ENCODE measurements around the gene RINL. TPM values are rescaled to one million over a fixed set of nuclear protein-coding genes. Genes with fewer than 3 reads are reported as not detected.

RINL gene
- total RNA-seq: 3.3 TPM
- 6.7 TPM for polyA plus RNA-seq

- Histone ChIP-seq H3K4me1 (ENCODE audit: insufficient read depth) (no peaks in the 10 kb centered on the region), H3K36me3 (ENCODE audit: insufficient read depth) (peaks cover 5% of the 10 kb centered on the region), H3K27ac (ENCODE audit: low read depth) (peak within 1 kb of the TSS; percentile 66), H3K4me3 (ENCODE audit: low read depth, low read length) (no peak within 1 kb of the TSS)
- DNase-seq (ENCODE audit: extremely low spot score): no peak
- WGBS: 50% methylated on average over 11 of the region's 11 CpGs
These were observed at the start of gene RINL for GRCh38 chr19:38877781-38878574. Gene RINL, minus strand, starts transcription at chr19:38878275. Its CDS starts 1,533 bp downstream, at chr19:38876742.

- Histone ChIP-seq H3K36me3 (ENCODE audit: insufficient read depth) (no peaks in the 10 kb centered on the region), H3K4me1 (ENCODE audit: insufficient read depth) (no peaks in the 10 kb centered on the region), H3K27ac (ENCODE audit: low read depth) (no peak overlapping the region), H3K4me3 (ENCODE audit: low read depth, low read length) (no peak overlapping the region)
- no peak for DNase-seq (ENCODE audit: extremely low spot score)
- 96% methylated on average over 7 of the region's 7 CpGs for WGBS
These were observed 46.3 kb upstream of the RINL start for GRCh38 chr19:38924388-38924787.

- H3K27ac ChIP-seq (ENCODE audit: low read depth): no peak overlapping the region
- 96% methylated on average over 5 of the region's 5 CpGs for WGBS
- H3K4me1 ChIP-seq (ENCODE audit: insufficient read depth): no peaks in the 10 kb centered on the region
- H3K36me3 ChIP-seq (ENCODE audit: insufficient read depth): no peaks in the 10 kb centered on the region
- H3K4me3 ChIP-seq (ENCODE audit: low read depth, low read length): no peak overlapping the region
- no peak for DNase-seq (ENCODE audit: extremely low spot score)
These were observed 44.4 kb upstream of the RINL start for GRCh38 chr19:38922482-38922881.

- Histone ChIP-seq H3K36me3 (ENCODE audit: insufficient read depth) (no peaks in the 10 kb centered on the region), H3K4me1 (ENCODE audit: insufficient read depth) (no peaks in the 10 kb centered on the region), H3K27ac (ENCODE audit: low read depth) (no peak overlapping the region), H3K4me3 (ENCODE audit: low read depth, low read length) (no peak overlapping the region)
- DNase-seq (ENCODE audit: extremely low spot score): no peak
- WGBS: 93% methylated on average over 20 of the region's 20 CpGs
These were observed 43.6 kb upstream of the RINL start for GRCh38 chr19:38921420-38922274.

GRCh38 chr19:38920602-38921419 is 42.7 kb upstream of the RINL start:
- WGBS: 72% methylated on average over 14 of the region's 14 CpGs

GRCh38 chr19:38919837-38920601 is 41.9 kb upstream of the RINL start:
- 57% methylated on average over 21 of the region's 21 CpGs for WGBS
- no peaks in the 10 kb centered on the region for H3K36me3 ChIP-seq (ENCODE audit: insufficient read depth)
- H3K27ac ChIP-seq (ENCODE audit: low read depth): no peak overlapping the region
- H3K4me1 ChIP-seq (ENCODE audit: insufficient read depth): no peaks in the 10 kb centered on the region
- no peak overlapping the region for H3K4me3 ChIP-seq (ENCODE audit: low read depth, low read length)
- no peak for DNase-seq (ENCODE audit: extremely low spot score)

More at GRCh38 chr19:38920602-38921419, 42.7 kb upstream of the RINL start:
- no peaks in the 10 kb centered on the region for H3K4me1 ChIP-seq (ENCODE audit: insufficient read depth)
- H3K36me3 ChIP-seq (ENCODE audit: insufficient read depth): no peaks in the 10 kb centered on the region
- H3K4me3 ChIP-seq (ENCODE audit: low read depth, low read length): no peak overlapping the region
- no peak overlapping the region for H3K27ac ChIP-seq (ENCODE audit: low read depth)
- DNase-seq (ENCODE audit: extremely low spot score): no peak

- Histone ChIP-seq H3K36me3 (ENCODE audit: insufficient read depth) (no peaks in the 10 kb centered on the region), H3K4me3 (ENCODE audit: low read depth, low read length) (no peak overlapping the region), H3K4me1 (ENCODE audit: insufficient read depth) (no peaks in the 10 kb centered on the region), H3K27ac (ENCODE audit: low read depth) (no peak overlapping the region)
- DNase-seq (ENCODE audit: extremely low spot score): no peak
- 87% methylated on average over 10 of the region's 10 CpGs for WGBS
These were observed 40.5 kb upstream of the RINL start for GRCh38 chr19:38918526-38918925.

GRCh38 chr19:38917921-38918491 is 39.9 kb upstream of the RINL start:
- no peaks in the 10 kb centered on the region for H3K4me1 ChIP-seq (ENCODE audit: insufficient read depth)
- H3K27ac ChIP-seq (ENCODE audit: low read depth): no peak overlapping the region
- no peaks in the 10 kb centered on the region for H3K36me3 ChIP-seq (ENCODE audit: insufficient read depth)
- 77% methylated on average over 13 of the region's 13 CpGs for WGBS
- no peak for DNase-seq (ENCODE audit: extremely low spot score)
- H3K4me3 ChIP-seq (ENCODE audit: low read depth, low read length): no peak overlapping the region

GRCh38 chr19:38917516-38917915 is 39.4 kb upstream of the RINL start:
- Histone ChIP-seq H3K27ac (ENCODE audit: low read depth) (no peak overlapping the region), H3K36me3 (ENCODE audit: insufficient read depth) (no peaks in the 10 kb centered on the region), H3K4me1 (ENCODE audit: insufficient read depth) (no peaks in the 10 kb centered on the region), H3K4me3 (ENCODE audit: low read depth, low read length) (no peak overlapping the region)
- DNase-seq (ENCODE audit: extremely low spot score): no peak
- WGBS: 72% methylated on average over 9 of the region's 9 CpGs

- Histone ChIP-seq H3K4me3 (ENCODE audit: low read depth, low read length) (no peak overlapping the region), H3K27ac (ENCODE audit: low read depth) (no peak overlapping the region), H3K36me3 (ENCODE audit: insufficient read depth) (no peaks in the 10 kb centered on the region), H3K4me1 (ENCODE audit: insufficient read depth) (no peaks in the 10 kb centered on the region)
- 90% methylated on average over 44 of the region's 44 CpGs for WGBS
- DNase-seq (ENCODE audit: extremely low spot score): no peak
These were observed 37.5 kb upstream of the RINL start for GRCh38 chr19:38915329-38916321.

GRCh38 chr19:38913958-38914357 is 35.9 kb upstream of the RINL start:
- DNase-seq (ENCODE audit: extremely low spot score): no peak
- Histone ChIP-seq H3K27ac (ENCODE audit: low read depth) (no peak overlapping the region), H3K4me1 (ENCODE audit: insufficient read depth) (no peaks in the 10 kb centered on the region), H3K36me3 (ENCODE audit: insufficient read depth) (no peaks in the 10 kb centered on the region), H3K4me3 (ENCODE audit: low read depth, low read length) (no peak overlapping the region)
- 93% methylated on average over 8 of the region's 8 CpGs for WGBS
